Breast epithelium (tissue), 3 donors: ENCODE results near the gene CPNE2.

Experiments used
- POLR2A ChIP-seq: fragments of 450-650 bp; IDR thresholded peaks from one replicate; pipeline ENCODE4 v1.6.1; 2016; ENCODE audit warnings: antibody characterized with exemption, mild to moderate bottlenecking, moderate library complexity
- POLR2AphosphoS5 ChIP-seq, 3 donors: sonication (generic); formaldehyde crosslinking; IDR thresholded peaks; one replicate each; pipeline ENCODE4 v1.6.1; 2017; ENCODE audit warnings: antibody characterized with exemption in 3 of 3
- TF ChIP-seq, protein P1 (sequence below), 3 donors: fragments of 450-650 bp; IDR thresholded peaks; one replicate each; pipeline ENCODE4 v1.5.1; 2016 to 2017; ENCODE audit warnings: antibody characterized with exemption in 3 of 3, mild to moderate bottlenecking in 3 of 3, moderate library complexity in 3 of 3

DNA sequence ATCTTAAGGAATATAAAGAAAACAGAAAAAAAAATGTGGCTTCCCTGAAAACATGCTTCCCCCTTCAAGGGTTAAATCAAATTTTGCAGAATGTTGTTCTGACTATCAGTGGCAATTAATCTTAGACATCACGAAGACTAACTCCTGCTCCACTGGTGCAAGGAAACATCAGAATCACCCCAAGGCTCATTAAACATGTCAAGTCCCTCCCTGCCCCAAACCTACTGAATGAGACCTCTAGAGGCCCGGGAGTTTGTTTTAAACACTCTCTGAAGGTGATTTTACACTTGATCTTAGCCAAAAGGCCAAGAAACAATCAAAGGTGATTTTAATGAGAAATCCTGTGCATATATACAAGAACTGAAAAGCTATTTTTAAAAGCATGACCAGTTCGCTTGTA, 75.2 kb downstream of the CPNE2 start:
- TF ChIP-seq, protein P1, sequence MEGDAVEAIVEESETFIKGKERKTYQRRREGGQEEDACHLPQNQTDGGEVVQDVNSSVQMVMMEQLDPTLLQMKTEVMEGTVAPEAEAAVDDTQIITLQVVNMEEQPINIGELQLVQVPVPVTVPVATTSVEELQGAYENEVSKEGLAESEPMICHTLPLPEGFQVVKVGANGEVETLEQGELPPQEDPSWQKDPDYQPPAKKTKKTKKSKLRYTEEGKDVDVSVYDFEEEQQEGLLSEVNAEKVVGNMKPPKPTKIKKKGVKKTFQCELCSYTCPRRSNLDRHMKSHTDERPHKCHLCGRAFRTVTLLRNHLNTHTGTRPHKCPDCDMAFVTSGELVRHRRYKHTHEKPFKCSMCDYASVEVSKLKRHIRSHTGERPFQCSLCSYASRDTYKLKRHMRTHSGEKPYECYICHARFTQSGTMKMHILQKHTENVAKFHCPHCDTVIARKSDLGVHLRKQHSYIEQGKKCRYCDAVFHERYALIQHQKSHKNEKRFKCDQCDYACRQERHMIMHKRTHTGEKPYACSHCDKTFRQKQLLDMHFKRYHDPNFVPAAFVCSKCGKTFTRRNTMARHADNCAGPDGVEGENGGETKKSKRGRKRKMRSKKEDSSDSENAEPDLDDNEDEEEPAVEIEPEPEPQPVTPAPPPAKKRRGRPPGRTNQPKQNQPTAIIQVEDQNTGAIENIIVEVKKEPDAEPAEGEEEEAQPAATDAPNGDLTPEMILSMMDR (IDR thresholded peaks at IDR 0.05), result no peak
- TF ChIP-seq POLR2A (no peak), POLR2AphosphoS5 (IDR thresholded peaks at IDR 0.05) (no peak)
